ENCODE results near the gene SF3B5. TPM values are rescaled to one million over a fixed set of nuclear protein-coding genes. Genes with fewer than 3 reads are reported as not detected.
"Not testable (repeated sequence)": the region's sequence is repeated elsewhere in the genome, so short reads cannot be mapped to it uniquely, and the experiment has no call there.

The SF3B5 gene
- total RNA-seq, 6 experiments from 2014 or later = 59.2 to 206 (median 70.6) TPM

- no peak for DNase-seq
- Histone ChIP-seq H3K36me3 (no peaks in the 10 kb centered on the region), H3K27me3 (no peaks in the 10 kb centered on the region), H3K9me3 (no peaks in the 10 kb centered on the region), H3K4me3 (no peak overlapping the region), H3K27ac (no peak overlapping the region), H3K4me1 (no peaks in the 10 kb centered on the region)
- ATAC-seq = no peak
- WGBS (ENCODE audit: insufficient coverage, low coverage, low lambda C conversion rate, missing lambda C conversion rate) = 68% methylated on average over 13 of the region's 13 CpGs
- no peak for TF ChIP-seq POLR2A (IDR thresholded peaks at IDR 0.05)
- no peak for TF ChIP-seq CTCF (IDR thresholded peaks at IDR 0.05)
- intact Hi-C loops (cut with DNase I) = no loop called here
These were observed 7.5 kb downstream of the SF3B5 start for GRCh38 chr6:144087789-144088426.

- ATAC-seq (no peak), DNase-seq (no peak)
- Histone ChIP-seq H3K27me3 (no peaks in the 10 kb centered on the region), H3K4me3 (no peak overlapping the region), H3K9me3 (no peaks in the 10 kb centered on the region), H3K36me3 (no peaks in the 10 kb centered on the region), H3K4me1 (no peaks in the 10 kb centered on the region), H3K27ac (no peak overlapping the region)
- 90% methylated on average over 3 of the region's 3 CpGs for WGBS (ENCODE audit: insufficient coverage, low coverage, low lambda C conversion rate, missing lambda C conversion rate)
- TF ChIP-seq POLR2A (IDR thresholded peaks at IDR 0.05) (no peak), CTCF (IDR thresholded peaks at IDR 0.05) (no peak)
- intact Hi-C loops (cut with DNase I) = no loop called here
These were observed 8.4 kb downstream of the SF3B5 start for GRCh38 chr6:144086959-144087358.

GRCh38 chr6:144083172-144083571 lies 12.2 kb downstream of the SF3B5 start:
- H3K4me1 ChIP-seq = no peaks in the 10 kb centered on the region
- no peak overlapping the region for H3K27ac ChIP-seq
- ATAC-seq (no peak), DNase-seq (no peak)
- intact Hi-C loops (cut with DNase I) = no loop called here
- H3K9me3 ChIP-seq = no peaks in the 10 kb centered on the region
- no peaks in the 10 kb centered on the region for H3K27me3 ChIP-seq
- no peak for TF ChIP-seq CTCF (IDR thresholded peaks at IDR 0.05)
- TF ChIP-seq POLR2A (IDR thresholded peaks at IDR 0.05) = no peak
- 67% methylated on average over 1 of the region's 1 CpG for WGBS (ENCODE audit: insufficient coverage, low coverage, low lambda C conversion rate, missing lambda C conversion rate)
- no peaks in the 10 kb centered on the region for H3K36me3 ChIP-seq
- H3K4me3 ChIP-seq = no peak overlapping the region

- H3K4me3 ChIP-seq; H3K9me3 ChIP-seq; DNase-seq; H3K4me1 ChIP-seq; intact Hi-C loops (cut with DNase I); H3K27ac ChIP-seq; H3K36me3 ChIP-seq; H3K27me3 ChIP-seq; ATAC-seq: not testable (repeated sequence)
- WGBS (ENCODE audit: insufficient coverage, low coverage, low lambda C conversion rate, missing lambda C conversion rate) = 66% methylated on average over 3 of the region's 3 CpGs
These were observed 13.0 kb downstream of the SF3B5 start for GRCh38 chr6:144082412-144082811.

GRCh38 chr6:144077871-144078270 lies 17.5 kb downstream of the SF3B5 start:
- TF ChIP-seq POLR2A (IDR thresholded peaks at IDR 0.05) (no peak), CTCF (IDR thresholded peaks at IDR 0.05) (no peak)
- Histone ChIP-seq H3K9me3 (no peaks in the 10 kb centered on the region), H3K36me3 (no peaks in the 10 kb centered on the region), H3K27me3 (no peaks in the 10 kb centered on the region), H3K4me1 (no peaks in the 10 kb centered on the region), H3K4me3 (no peak overlapping the region), H3K27ac (no peak overlapping the region)
- no peak for DNase-seq
- ATAC-seq = no peak
- 62% methylated on average over 2 of the region's 2 CpGs for WGBS (ENCODE audit: insufficient coverage, low coverage, low lambda C conversion rate, missing lambda C conversion rate)
- intact Hi-C loops (cut with DNase I) = no loop called here

All from right lobe of liver (tissue), 6 donors.